GM21381 (cell line): ENCODE results near the gene FAM180A.
"Not testable (repeated sequence)": the region's sequence is repeated elsewhere in the genome, so short reads cannot be mapped to it uniquely, and the experiment has no call there.

Source experiments
- ATAC-seq: cut with Tn5 transposase; IDR thresholded peaks from one replicate; pipeline ENCODE4 v1.9.1; 2021; ENCODE audit warnings: mild to moderate bottlenecking, moderate library complexity; ENCODE audit not compliant: unreplicated experiment

Gene FAM180A

GRCh38 chr7:135715055-135715522 lies 33.5 kb downstream of the FAM180A start:
- no peak for ATAC-seq

- no peak for ATAC-seq
Observed at GRCh38 chr7:135714534-135715009, 34.0 kb downstream of the FAM180A start.

GRCh38 chr7:135713836-135714470 lies 34.7 kb downstream of the FAM180A start:
- no peak for ATAC-seq

GRCh38 chr7:135712796-135713195 lies 35.8 kb downstream of the FAM180A start:
- no peak for ATAC-seq

- no peak for ATAC-seq
Observed at GRCh38 chr7:135712182-135712782, 36.3 kb downstream of the FAM180A start.

GRCh38 chr7:135711139-135711469 lies 37.5 kb downstream of the FAM180A start:
- no peak for ATAC-seq

- peak; percentile 52 for ATAC-seq
Observed at GRCh38 chr7:135710417-135711138, 38.0 kb downstream of the FAM180A start.

GRCh38 chr7:135709508-135709907 lies 39.1 kb downstream of the FAM180A start:
- no peak for ATAC-seq

- ATAC-seq: no peak
Observed at GRCh38 chr7:135708041-135708440, 40.6 kb downstream of the FAM180A start.

- ATAC-seq: no peak
Observed at GRCh38 chr7:135707570-135707966, 41.0 kb downstream of the FAM180A start.

- no peak for ATAC-seq
Observed at GRCh38 chr7:135706858-135707569, 41.6 kb downstream of the FAM180A start.

GRCh38 chr7:135706038-135706742 lies 42.4 kb downstream of the FAM180A start:
- no peak for ATAC-seq

- no peak for ATAC-seq
Observed at GRCh38 chr7:135704698-135705097, 43.9 kb downstream of the FAM180A start.

GRCh38 chr7:135704074-135704473 lies 44.5 kb downstream of the FAM180A start:
- ATAC-seq: no peak

- no peak for ATAC-seq
Observed at GRCh38 chr7:135697276-135698049, 51.1 kb downstream of the FAM180A start.

- ATAC-seq: no peak
Observed at GRCh38 chr7:135693558-135693957, 55.1 kb downstream of the FAM180A start.

GRCh38 chr7:135692606-135693005 lies 56.0 kb downstream of the FAM180A start:
- ATAC-seq: not testable (repeated sequence)

GRCh38 chr7:135692055-135692454 lies 56.6 kb downstream of the FAM180A start:
- no peak for ATAC-seq

- ATAC-seq: no peak
Observed at GRCh38 chr7:135690566-135690965, 58.0 kb downstream of the FAM180A start.

GRCh38 chr7:135687466-135687865 lies 61.1 kb downstream of the FAM180A start:
- no peak for ATAC-seq
